Coronary artery (tissue), 2 donors: Measurements from ENCODE around the gene TMEM255B.

Experiments
- DNase-seq: peaks from one replicate; pipeline ENCODE4 v3.0.0-alpha.2; 2017; ENCODE audit warnings: low spot score
- H3K27ac ChIP-seq, 2 donors: fragments of 200-600 bp; sonication (generic); one replicate each; pipeline ENCODE4 v1.5.1; 2016 to 2019
- H3K4me3 ChIP-seq: fragments of 200-600 bp; sonication (generic); 2 replicates; pipeline ENCODE4 v1.5.1; 2016; ENCODE audit warnings: mild to moderate bottlenecking, moderate library complexity
- TF ChIP-seq, protein P1 (sequence below): fragments of 200-600 bp; sonication (generic); IDR thresholded peaks from one replicate; pipeline ENCODE4 v1.5.1; 2019; ENCODE audit warnings: antibody characterized with exemption

TMEM255B gene

DNA sequence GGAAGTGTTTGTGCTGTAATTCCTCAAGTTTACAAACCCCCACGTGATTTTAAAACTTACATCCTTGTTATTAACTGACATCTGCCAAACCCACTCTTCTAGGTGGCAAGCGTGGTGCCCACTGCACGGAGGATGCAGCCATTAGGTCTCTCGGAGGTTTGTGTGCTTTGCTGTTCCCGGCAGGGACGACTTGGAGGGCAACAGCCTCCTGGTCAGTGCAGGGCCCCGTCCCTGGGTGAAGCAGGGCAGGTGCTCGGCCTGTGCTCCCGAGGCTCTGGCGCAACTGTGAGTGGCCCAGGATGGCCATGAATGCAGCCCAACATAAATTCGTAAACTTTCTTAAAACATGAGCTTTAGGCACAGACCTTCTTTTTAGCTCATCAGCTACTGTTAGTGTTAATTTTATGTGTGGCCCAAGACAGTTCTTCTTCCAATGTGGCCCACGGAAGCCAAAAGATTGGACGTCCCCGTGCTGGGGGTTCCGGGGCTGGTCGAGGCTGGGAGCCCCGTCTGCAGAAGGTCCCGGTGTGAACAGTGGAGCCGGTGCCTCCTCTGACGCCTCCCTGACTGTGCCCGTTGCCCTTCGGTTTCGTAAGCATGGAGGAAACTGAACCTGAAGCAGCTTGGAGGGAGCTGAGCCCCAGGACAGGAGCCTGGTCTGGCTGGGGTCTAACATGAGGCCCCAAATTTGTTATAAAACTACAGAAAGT lies 93.0 kb downstream of the TMEM255B start:
- H3K27ac ChIP-seq, result no peak overlapping the region
- no peak overlapping the region for H3K4me3 ChIP-seq
- TF ChIP-seq, protein P1, sequence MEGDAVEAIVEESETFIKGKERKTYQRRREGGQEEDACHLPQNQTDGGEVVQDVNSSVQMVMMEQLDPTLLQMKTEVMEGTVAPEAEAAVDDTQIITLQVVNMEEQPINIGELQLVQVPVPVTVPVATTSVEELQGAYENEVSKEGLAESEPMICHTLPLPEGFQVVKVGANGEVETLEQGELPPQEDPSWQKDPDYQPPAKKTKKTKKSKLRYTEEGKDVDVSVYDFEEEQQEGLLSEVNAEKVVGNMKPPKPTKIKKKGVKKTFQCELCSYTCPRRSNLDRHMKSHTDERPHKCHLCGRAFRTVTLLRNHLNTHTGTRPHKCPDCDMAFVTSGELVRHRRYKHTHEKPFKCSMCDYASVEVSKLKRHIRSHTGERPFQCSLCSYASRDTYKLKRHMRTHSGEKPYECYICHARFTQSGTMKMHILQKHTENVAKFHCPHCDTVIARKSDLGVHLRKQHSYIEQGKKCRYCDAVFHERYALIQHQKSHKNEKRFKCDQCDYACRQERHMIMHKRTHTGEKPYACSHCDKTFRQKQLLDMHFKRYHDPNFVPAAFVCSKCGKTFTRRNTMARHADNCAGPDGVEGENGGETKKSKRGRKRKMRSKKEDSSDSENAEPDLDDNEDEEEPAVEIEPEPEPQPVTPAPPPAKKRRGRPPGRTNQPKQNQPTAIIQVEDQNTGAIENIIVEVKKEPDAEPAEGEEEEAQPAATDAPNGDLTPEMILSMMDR, result no peak
- peak; percentile 69 for DNase-seq

GRCh38 chr13:113852536-113853517 lies 93.8 kb downstream of the TMEM255B start:
- peak; percentile 66 for DNase-seq
- no peak overlapping the region for H3K4me3 ChIP-seq

DNA sequence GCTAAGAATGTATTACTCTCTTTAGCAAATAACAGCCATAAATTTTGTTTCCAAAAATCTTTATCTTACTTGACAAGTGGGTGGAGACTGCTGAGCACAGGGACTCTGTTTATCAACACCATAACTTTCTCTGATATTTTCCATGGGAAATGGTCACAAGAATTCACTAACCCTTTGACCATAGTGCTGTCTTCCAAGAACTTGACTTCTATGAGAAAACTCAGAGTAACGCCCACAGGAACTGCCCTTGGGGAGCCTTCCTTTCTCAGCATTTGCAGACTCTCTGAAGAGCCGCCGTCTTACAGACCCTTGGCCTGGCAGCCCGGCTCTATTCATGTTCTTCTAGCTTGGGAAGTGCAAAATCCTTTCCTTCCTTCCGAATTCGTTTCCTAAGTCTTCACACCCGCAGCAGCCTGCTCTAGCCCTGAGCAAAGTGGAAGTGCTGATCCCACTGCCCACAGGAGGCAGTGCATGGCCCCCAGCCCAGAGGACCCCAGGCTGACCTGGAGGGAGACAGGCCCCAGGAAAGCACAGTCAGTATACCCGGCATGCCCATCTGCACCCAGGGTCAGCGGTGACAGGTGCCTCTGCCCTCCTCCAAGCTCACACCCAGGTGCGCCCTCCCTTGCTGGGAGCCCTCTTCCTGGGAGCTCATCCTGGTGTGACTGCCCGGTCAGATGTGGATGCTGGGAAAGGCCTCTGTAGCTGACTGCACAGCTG lies 94.7 kb downstream of the TMEM255B start:
- peak overlapping the region; percentile 20 for H3K4me3 ChIP-seq
- DNase-seq, result peak; percentile 71
- peak overlapping the region in 1 of 2 donors; percentile 51 for H3K27ac ChIP-seq
- TF ChIP-seq, protein P1, result no peak

More at GRCh38 chr13:113852536-113853517, 93.8 kb downstream of the TMEM255B start:
- H3K27ac ChIP-seq, result peak overlapping the region in 1 of 2 donors; percentile 46
- TF ChIP-seq, protein P1, result no peak

GRCh38 chr13:113854238-113855011 lies 95.4 kb downstream of the TMEM255B start:
- peak overlapping the region; percentile 20 for H3K4me3 ChIP-seq
- H3K27ac ChIP-seq, result peak overlapping the region in 1 of 2 donors; percentile 51
- TF ChIP-seq, protein P1, result no peak
- peak; percentile 71 for DNase-seq

GRCh38 chr13:113855012-113855921 lies 96.2 kb downstream of the TMEM255B start:
- TF ChIP-seq, protein P1, result no peak
- H3K27ac ChIP-seq, result peak overlapping the region in 1 of 2 donors; percentile 51
- DNase-seq, result peak; percentile 65
- no peak overlapping the region for H3K4me3 ChIP-seq
